Esophagus squamous epithelium (tissue), 4 donors: ENCODE results near the gene HDDC2.

Experiments used
- CTCF ChIP-seq, 6 experiments: fragments of 450-650 bp in 4 of 6; fragments of 200-600 bp in 2 of 6; sonication (generic) in 2 of 6; IDR thresholded peaks; one replicate each; pipeline ENCODE4 v1.5.1; 2016 to 2019; ENCODE audit warnings: antibody characterized with exemption in 6 of 6, mild to moderate bottlenecking in 4 of 6, moderate library complexity in 4 of 6
- POLR2A ChIP-seq, 4 donors: fragments of 450-650 bp; IDR thresholded peaks; one replicate each; pipeline ENCODE4 v1.6.1; 2017; ENCODE audit warnings: antibody characterized with exemption in 4 of 4, mild to moderate bottlenecking in 4 of 4, moderate library complexity in 3 of 4

- TF ChIP-seq POLR2A (IDR thresholded peaks at IDR 0.05) (no peak), CTCF (IDR thresholded peaks at IDR 0.05) (no peak)
These were observed 14.0 kb downstream of the HDDC2 start for GRCh38 chr6:125287718-125288117.
